ENCODE data around the gene TBATA.

The TBATA gene

DNA sequence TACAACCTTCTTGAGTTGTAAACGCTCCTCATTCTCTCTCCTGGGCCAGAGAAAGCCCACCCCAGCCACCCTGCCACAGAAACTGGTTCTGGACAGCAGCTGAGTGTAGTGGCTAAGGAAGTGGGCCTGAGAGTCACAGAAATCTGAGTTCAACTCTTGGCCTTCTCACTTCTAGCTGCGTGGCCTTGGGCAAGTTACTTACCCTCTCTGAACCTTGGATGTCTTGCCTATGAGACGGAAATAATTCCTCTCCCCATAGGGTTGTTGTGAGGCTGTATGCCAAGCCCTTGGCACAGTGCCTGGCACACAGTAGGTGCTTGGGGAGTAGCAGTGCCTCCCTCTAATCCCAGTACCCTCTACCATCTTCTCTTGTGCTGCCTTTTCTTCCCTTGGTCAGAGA, 61.4 kb downstream of the TBATA start:
- Histone ChIP-seq H3K4me1 (no peaks in the 10 kb centered on the region), H3K4me3 (no peak overlapping the region), H4K20me1 (no peaks in the 10 kb centered on the region), H3K9me3 (no peaks in the 10 kb centered on the region), H3K27ac (no peak overlapping the region), H3K27me3 (no peaks in the 10 kb centered on the region), H3K36me3 (no peaks in the 10 kb centered on the region), H3K9ac (no peak overlapping the region), H3K4me2 (no peak overlapping the region)
- no peak for TF ChIP-seq Cebpa-rat (IDR thresholded peaks at IDR 0.05)

DNA sequence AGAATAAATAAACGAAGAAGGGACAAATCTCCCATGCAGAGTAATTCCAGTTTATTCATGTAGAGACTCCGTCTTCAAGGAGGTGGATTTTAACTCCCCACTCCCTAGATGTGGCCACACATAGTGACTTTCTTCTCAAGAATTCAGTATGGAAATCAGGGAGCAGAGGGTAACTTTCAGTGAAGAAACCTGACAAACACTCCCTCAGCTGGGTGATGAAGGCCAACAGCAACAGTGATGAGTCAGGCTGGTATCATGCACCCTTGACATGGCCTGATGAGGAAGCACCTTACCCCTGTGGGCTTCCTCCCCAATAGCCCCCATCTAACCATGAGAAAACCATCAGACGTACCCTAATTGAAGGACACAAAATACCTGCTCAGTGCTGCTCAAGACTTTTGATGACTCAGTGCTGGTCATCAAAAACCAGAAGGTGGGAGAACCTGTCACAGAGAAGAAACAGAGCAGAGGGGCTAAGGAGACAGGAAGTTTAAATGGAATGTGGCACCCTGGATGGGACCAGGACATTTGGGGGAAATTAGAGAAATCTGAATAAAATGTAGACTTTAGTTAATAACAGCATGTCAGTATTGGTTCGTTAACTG, 62.3 kb downstream of the TBATA start:
- H3K36me3 ChIP-seq, result no peaks in the 10 kb centered on the region
- H3K9ac ChIP-seq, result no peak overlapping the region
- H3K27ac ChIP-seq, result no peak overlapping the region
- H3K4me1 ChIP-seq, result no peaks in the 10 kb centered on the region
- no peaks in the 10 kb centered on the region for H4K20me1 ChIP-seq
- no peaks in the 10 kb centered on the region for H3K9me3 ChIP-seq
- no peak for TF ChIP-seq Cebpa-rat (IDR thresholded peaks at IDR 0.05)
- H3K4me2 ChIP-seq, result no peak overlapping the region
- H3K27me3 ChIP-seq, result no peaks in the 10 kb centered on the region
- no peak overlapping the region for H3K4me3 ChIP-seq
